HG03108 (cell line): ENCODE results near the gene CDK6.
A peak's percentile ranks its signal among the peaks of the same experiment; 100 is the strongest.

Experiments used
- ATAC-seq: cut with Tn5 transposase; IDR thresholded peaks from one replicate; pipeline ENCODE4 v1.9.1; 2021; ENCODE audit warnings: moderate library complexity; ENCODE audit not compliant: unreplicated experiment

CDK6 gene

GRCh38 chr7:92714767-92715166, 121.6 kb downstream of the CDK6 start:
- ATAC-seq, result no peak

- no peak for ATAC-seq
These were observed 122.1 kb downstream of the CDK6 start for GRCh38 chr7:92714280-92714679.

GRCh38 chr7:92709912-92710311, 126.5 kb downstream of the CDK6 start:
- no peak for ATAC-seq

DNA sequence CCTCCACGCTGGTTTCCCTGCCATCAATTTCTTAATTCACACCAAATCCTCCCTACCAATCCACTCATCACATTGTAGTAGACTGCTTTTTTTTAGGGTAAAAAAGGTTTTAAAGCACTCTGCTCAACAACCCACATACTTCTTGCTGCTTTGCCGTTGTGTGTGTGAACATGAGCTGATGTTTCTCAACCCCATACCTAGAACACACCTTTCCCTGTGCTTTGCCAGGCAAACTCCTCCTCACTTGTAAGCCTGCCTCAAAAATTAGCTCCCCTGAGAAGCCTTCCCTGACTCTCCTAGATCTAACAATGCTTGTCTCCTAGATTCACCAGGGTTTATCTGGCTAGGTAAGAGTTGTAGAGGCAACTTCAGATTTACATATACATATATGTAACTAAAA, 127.2 kb downstream of the CDK6 start:
- no peak for ATAC-seq

- ATAC-seq, result no peak
These were observed 128.0 kb downstream of the CDK6 start for GRCh38 chr7:92708111-92709042.

GRCh38 chr7:92707435-92707834, 128.9 kb downstream of the CDK6 start:
- no peak for ATAC-seq

GRCh38 chr7:92706563-92706962, 129.8 kb downstream of the CDK6 start:
- no peak for ATAC-seq

- no peak for ATAC-seq
These were observed 130.5 kb downstream of the CDK6 start for GRCh38 chr7:92705831-92706230.

- no peak for ATAC-seq
These were observed 131.5 kb downstream of the CDK6 start for GRCh38 chr7:92704858-92705257.

DNA sequence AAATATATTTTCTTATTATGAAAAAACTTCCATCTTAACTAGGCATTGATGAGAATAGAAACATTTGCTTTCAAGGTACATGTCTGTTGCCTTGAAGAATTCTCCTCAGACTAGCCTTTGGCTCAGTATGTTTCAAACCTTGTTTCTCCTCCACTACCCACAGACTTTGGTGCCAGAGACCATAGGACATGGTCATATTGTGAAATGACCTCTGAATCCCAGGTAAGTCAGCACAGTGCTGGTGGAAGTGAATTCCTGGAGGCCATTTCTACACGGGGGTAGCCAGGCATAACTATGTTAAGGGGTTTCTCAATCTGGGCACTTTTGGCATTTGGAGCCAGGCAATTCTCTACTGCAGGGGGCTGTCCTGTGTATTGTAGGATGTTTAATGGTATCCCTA, 133.8 kb downstream of the CDK6 start:
- no peak for ATAC-seq

DNA sequence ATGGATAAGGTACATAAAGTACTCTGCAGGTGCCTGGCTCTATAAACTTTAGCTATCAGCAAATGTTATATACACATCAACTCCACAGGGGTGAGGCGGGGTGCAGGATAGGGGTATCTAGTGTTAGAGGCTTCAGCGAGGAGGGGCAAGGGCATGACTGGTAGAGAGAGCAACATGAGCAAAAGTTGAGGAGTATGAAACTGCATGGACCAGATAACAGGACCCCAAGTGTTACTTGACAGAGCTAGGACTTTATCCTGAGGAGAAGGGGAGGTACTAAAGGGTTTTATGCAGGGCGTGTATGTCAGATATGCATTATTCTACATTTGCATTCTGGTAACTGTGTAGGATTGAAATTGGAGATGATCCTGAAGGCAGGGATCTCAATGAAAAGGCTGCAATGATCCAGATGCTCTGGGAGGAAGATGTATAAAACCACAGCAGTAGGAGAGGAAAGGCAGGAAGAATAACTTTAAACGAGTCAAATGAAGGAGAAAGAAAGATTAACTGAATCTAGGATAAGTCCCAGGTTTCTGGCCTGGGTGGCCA, 136.3 kb downstream of the CDK6 start:
- ATAC-seq, result no peak

DNA sequence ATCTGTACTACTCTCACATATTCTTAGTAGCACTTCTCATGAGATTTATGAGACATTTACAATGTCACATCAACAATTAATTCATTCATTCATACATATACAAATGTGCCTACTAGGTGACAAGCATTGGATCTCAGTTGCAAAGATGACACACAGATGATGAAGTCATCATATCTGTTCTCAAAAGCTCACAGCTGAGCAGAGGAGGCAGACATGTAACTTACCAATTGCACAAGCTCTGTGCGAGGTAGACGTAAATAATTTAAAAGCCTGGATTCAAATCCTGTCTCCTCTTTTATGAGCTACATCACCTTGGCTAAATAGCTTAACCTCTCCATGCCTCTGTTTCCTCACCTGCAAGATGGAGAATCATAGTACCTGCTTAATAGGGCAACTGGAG, 136.8 kb downstream of the CDK6 start:
- ATAC-seq, result no peak

DNA sequence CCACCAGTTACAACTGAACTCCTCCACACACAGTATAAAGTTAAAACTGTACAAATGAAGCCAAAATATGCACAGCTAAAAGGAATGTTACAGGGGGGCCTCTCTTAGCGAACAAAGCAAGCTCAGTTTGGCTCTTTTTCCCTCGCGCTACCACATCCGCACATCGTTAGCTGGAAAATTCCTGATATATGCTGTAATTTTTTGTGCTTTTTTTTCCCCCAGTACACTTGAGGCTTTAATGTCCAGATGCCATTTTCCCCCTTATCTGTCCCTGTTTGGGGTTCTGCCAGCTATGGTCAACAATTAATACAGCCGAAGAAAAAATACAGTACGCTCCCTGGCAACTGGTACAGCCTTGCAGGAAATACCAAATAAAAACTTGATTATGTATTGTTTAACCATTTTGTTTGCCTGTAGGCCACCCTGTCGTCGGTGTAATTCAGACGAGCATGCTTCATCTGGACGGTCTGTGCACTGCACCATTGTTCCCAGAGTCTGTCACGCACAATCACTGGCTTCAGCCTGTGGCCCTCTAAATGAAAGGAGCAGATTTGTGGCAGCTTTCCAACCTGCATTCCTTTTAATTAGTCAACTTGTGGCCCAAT, 138.0 kb downstream of the CDK6 start:
- no peak for ATAC-seq

DNA sequence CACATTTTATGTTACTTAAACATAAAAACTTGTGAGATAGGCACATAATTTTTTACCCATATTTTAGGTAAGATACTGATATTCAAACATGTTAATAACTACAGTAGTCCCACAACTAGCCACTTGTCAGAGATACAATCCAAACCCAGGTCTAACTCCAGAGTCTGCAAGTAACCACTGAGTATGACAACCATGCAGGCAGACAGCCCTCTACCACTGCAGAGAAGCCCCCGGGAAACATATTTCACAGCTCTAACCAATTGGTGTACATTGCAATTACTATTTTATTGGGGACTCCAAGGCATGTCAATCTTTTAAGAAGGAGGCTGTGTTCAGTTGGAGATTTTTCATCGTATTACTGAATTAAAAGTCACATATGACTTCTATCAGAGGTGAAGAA, 139.0 kb downstream of the CDK6 start:
- no peak for ATAC-seq

GRCh38 chr7:92697012-92697411, 139.4 kb downstream of the CDK6 start:
- ATAC-seq, result no peak

GRCh38 chr7:92696584-92696983, 139.8 kb downstream of the CDK6 start:
- no peak for ATAC-seq

GRCh38 chr7:92695308-92696261, 140.8 kb downstream of the CDK6 start:
- ATAC-seq, result no peak

DNA sequence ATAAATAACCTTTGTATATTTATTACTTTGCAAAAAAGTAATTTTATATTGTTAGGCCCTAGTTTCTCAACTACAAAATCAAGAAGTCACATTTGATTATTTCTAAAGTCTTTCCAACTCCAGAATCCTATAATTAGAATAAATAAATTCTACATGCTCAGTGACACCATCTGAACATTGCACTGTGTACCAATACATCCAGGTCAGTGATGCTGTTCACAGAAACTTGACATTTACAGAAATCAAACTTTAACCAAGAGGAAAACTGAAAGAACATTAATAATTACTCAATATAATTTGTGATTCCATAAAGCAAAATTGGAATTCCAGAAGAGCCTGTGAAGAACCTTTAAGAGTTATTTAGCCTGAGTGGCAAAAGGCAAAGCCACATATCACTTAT, 142.2 kb downstream of the CDK6 start:
- ATAC-seq, result no peak

DNA sequence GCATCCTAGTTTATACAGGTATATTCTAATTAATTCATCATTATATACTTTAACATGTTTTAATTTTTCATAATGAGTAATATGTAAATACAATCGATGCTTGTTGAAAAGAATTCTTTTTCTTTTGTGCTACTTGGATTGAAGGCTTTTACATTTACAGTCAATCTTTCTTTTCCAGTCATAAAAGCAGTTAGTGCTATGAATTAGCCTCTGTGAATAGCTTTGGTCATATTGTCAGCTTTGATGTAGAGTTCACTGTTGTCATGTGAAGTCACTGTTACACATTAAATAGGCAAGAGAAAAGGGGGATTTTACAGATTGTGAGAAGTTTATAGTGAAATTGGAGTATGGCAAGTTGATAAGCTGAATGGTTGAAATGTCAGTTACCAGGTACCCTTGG, 142.9 kb downstream of the CDK6 start:
- no peak for ATAC-seq

DNA sequence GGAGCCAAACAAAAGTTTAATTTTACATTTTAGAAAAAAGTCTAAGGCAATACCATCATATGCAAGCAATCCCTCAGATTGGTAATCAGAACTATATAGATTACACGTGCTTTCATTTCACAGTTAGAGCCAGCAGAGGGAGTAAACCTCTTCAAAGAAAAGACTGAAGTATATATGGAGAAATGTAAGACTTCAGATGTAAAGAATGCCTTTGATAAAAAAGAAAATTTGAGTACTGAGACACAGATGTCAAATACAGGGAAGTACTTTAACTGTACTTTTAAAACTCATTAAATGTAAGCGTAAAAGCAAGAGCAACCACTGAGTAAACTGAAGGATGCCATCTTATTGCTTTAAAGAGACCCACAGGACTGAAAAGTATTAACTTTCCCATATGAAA, 144.8 kb downstream of the CDK6 start:
- ATAC-seq, result peak; percentile 74
